Measurements from ENCODE around the gene TIMM17A. TPM values are rescaled to one million over a fixed set of nuclear protein-coding genes. Genes with fewer than 3 reads are reported as not detected.

The TIMM17A gene
- total RNA-seq, 4 donors from 2014 or later, result 19.7 to 55.4 (median 38.4) TPM

DNA sequence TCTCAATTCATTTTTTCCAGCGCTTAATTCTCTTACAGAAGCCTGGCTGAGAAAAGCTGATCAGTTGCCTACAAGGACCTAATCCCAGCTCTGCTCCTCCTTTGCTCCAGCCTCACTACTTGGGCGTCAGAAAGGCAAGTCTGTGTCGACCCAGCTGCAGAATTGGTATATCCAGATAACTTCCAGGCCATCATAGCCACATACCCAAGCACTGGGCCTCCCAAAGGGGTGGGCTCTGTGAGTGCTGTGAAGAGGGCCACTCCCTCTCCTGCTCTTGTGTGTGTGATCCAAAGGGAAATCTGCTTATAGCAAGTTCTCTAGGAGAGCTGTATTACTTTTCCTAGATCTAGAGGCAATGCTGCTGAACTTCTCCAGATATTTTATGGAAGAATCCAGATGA, 27.0 kb upstream of the TIMM17A start:
- TF ChIP-seq, protein P1, sequence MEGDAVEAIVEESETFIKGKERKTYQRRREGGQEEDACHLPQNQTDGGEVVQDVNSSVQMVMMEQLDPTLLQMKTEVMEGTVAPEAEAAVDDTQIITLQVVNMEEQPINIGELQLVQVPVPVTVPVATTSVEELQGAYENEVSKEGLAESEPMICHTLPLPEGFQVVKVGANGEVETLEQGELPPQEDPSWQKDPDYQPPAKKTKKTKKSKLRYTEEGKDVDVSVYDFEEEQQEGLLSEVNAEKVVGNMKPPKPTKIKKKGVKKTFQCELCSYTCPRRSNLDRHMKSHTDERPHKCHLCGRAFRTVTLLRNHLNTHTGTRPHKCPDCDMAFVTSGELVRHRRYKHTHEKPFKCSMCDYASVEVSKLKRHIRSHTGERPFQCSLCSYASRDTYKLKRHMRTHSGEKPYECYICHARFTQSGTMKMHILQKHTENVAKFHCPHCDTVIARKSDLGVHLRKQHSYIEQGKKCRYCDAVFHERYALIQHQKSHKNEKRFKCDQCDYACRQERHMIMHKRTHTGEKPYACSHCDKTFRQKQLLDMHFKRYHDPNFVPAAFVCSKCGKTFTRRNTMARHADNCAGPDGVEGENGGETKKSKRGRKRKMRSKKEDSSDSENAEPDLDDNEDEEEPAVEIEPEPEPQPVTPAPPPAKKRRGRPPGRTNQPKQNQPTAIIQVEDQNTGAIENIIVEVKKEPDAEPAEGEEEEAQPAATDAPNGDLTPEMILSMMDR (IDR thresholded peaks at IDR 0.05), result no peak
- DNase-seq (ENCODE audit: low spot score) (no peak), ATAC-seq (ENCODE audit: low FRiP score) (no peak)

DNA sequence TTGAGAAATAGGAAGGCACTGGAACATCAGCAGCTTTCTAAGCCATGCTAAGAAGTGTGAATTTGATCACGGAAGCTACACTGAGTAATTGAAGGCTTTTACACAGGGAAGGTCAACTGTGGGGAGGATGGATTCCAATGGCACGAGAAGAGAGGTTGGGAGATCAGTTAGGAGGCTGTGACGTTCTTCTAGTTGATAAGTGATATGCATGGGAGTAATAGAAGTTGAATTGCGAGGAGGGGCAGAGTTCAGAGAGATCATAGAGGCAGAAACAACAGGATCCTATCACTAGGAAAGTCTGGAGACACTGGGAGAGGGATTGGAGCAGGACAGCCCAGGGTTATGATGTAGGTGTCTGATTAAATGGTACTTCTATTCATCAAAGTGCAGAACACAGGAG, 25.2 kb upstream of the TIMM17A start:
- TF ChIP-seq, protein P1 (IDR thresholded peaks at IDR 0.05), result no peak
- ATAC-seq (ENCODE audit: low FRiP score), result no peak
- no peak for DNase-seq (ENCODE audit: low spot score)

DNA sequence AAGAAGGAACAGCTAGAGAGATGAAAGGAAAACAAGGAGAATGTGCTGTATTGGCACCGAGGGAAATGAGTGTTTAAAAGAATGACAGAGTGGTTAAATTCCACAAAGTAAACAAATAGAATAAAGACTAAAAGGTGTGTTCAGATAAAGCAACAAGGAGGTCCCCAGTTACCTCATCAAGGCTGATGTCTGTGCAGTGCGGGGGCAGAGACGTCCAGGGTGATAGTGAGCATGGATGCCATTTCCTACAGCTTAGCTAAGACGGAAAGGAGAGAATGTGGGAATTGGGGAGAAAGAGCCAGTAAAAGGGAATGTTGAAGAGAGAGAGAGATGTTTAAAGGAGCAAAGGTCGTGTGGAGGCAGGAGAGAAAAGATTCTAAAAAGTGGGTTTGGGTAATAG, 24.5 kb upstream of the TIMM17A start:
- TF ChIP-seq, protein P1 (IDR thresholded peaks at IDR 0.05), result no peak
- DNase-seq (ENCODE audit: low spot score) (no peak), ATAC-seq (ENCODE audit: low FRiP score) (no peak)

DNA sequence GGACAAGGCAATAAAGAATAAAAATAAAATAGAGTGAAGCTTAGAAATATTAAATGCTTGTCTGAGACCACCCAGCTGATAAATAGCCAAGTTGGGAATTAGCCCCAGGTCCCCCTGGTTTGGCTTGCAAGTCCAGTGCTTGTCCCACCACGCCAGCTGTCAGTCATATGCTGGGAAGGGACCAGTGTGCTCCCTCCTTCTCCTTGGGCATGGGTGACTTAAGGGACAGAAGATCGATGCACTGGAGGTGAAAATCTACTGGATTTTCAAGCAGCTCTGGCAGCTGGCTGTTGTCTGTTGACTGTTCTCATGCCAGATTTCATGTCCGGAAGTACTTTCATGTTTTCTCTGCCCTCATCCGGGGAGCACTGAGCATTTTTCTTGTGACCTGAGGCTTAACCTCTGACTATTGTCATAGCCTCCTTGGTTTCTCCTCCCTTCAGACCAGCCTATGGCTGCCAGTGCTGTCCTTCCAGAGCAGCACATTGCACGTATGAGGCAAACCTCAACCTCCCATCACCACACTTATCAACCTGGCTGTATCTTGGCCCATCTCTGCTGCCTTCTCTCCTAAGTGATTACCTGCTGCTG, 21.4 kb upstream of the TIMM17A start:
- no peak for DNase-seq (ENCODE audit: low spot score)
- TF ChIP-seq, protein P1 (IDR thresholded peaks at IDR 0.05), result no peak
- no peak for ATAC-seq (ENCODE audit: low FRiP score)

DNA sequence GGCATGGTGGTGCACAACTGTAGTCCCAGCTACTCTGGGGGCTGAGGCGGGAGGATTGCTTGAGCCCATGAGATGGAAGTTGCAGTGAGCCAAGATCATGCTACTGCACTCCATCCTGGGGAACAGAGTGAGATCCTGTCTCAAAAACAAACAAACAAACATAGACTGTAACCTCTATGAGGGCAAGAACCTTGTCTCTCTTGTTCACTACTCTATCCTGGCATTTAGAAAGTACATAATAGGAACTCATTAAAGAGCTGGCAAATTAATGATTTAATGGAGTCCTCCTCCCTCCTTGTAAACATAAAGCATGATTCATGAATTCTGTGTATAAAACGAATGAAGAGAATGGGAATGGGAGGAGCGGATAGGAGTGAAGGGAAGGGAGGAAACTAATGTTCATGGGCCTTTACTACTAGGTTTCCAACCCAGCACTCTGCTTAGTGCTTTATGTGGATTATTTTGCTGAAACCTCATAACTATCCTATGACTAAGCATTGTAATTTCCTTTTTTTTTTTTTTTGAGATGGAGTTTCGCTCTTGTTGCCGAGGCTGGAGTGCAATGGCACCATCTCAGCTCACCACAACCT, 17.6 kb upstream of the TIMM17A start:
- DNase-seq (ENCODE audit: low spot score), result no peak
- peak; percentile 77 for ATAC-seq (ENCODE audit: low FRiP score)

DNA sequence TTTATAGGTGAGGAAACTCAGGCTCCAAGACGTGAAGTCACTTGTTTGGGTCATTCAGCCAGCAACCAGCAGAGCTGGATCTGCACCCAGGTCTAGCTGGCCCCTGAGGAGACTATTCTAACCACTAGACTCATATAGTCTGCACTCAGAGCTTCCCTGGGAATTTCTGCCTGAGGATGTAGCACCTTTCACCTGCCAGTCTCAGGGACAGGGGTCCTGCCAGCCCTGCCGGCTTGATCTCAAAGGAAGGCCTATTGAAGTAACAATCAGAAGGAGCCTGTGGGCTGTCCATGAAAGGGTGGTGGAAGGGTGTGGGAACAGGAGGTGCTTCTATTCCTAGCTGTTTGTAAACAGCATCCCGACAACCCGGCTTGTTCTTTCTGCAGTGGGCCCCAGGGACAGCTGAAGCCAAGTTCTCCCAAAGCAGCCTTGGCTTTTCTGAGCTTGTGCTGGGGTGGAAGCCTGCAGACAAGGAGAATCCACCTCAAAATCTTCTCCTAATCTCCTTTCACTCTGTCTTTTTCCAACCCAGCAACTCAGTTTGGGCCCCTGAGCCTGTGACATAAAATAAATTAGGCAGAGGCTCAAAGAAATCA, 16.8 kb upstream of the TIMM17A start:
- ATAC-seq (ENCODE audit: low FRiP score) (no peak), DNase-seq (ENCODE audit: low spot score) (no peak)
- TF ChIP-seq, protein P1 (IDR thresholded peaks at IDR 0.05), result no peak

More for the DNA sequence above, 17.6 kb upstream of the TIMM17A start:
- TF ChIP-seq, protein P1 (IDR thresholded peaks at IDR 0.05), result no peak

DNA sequence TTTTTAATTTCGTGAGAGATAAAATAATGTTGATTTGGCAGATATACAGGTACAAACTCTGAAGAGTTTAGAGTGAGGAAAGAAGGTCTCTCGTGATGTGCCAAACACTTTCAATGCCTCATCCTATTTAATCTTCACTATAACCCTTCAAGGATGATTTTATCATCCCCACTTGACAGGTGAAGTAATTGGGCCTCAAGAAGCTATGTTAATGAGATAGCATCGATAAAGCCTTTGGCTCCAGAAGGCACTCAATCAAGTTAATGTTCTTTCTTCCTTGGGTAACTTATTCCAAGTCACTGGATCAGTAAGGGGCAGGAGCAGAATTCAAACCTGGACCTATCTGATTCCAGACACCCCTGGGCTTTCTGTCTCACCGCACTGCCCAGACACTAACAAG, 16.2 kb upstream of the TIMM17A start:
- TF ChIP-seq, protein P1 (IDR thresholded peaks at IDR 0.05), result no peak
- ATAC-seq (ENCODE audit: low FRiP score) (peak; percentile 31), DNase-seq (ENCODE audit: low spot score) (no peak)
